PC-3 (cell line): ENCODE data around the gene PPIF.

Experiments
- EZH2 ChIP-seq: fragments of 300-600 bp; sonication (generic); IDR thresholded peaks from one replicate; pipeline ENCODE4 v1.6.1; 2017; ENCODE audit warnings: antibody characterized with exemption, mild to moderate bottlenecking, low read length; ENCODE audit not compliant: unreplicated experiment
- EZH2phosphoT487 ChIP-seq: fragments of 300-600 bp; sonication (generic); IDR thresholded peaks from 2 replicates; pipeline ENCODE4 v1.6.1; 2018; ENCODE audit warnings: mild to moderate bottlenecking, antibody characterized with exemption, low read length, borderline replicate concordance
- TF ChIP-seq, protein P1 (sequence below): fragments of 300-600 bp; sonication (generic); conservative IDR thresholded peaks from 2 replicates; pipeline ENCODE4 v1.5.1; 2017; ENCODE audit warnings: antibody characterized with exemption, low read depth, mild to moderate bottlenecking, low read length

DNA sequence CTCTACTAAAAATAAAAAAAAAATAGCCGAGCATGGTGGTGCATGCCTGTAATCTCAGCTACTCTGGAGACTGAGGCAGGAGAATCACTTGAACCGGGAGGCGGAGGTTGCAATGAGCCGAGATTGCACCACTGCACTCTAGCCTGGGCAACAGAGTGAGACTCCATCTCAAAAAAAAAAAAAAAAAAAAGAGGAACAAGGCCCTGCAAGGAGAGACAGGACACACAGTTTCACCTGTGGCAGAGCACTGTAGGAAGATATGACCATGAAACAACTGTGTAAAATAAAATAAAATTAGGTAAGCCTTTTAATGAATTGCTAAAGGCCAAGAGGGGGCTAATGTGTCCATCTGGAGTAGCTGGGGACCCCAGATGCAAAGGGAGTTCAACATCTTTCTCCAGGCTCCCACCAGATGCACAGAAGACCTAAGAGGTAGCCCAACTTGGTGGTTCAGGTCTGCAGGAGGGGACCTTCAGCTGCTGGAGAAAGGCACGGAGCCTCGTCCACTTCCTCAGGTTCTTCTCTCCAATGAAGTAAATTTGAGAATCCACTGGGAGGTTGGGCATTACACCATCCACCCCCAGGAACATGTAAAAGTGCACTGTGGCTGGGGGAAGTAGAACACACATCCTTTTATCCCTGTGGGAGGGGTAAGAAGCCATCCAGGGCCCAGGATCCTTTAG is 12.7 kb downstream of the PPIF start:
- TF ChIP-seq, protein P1, sequence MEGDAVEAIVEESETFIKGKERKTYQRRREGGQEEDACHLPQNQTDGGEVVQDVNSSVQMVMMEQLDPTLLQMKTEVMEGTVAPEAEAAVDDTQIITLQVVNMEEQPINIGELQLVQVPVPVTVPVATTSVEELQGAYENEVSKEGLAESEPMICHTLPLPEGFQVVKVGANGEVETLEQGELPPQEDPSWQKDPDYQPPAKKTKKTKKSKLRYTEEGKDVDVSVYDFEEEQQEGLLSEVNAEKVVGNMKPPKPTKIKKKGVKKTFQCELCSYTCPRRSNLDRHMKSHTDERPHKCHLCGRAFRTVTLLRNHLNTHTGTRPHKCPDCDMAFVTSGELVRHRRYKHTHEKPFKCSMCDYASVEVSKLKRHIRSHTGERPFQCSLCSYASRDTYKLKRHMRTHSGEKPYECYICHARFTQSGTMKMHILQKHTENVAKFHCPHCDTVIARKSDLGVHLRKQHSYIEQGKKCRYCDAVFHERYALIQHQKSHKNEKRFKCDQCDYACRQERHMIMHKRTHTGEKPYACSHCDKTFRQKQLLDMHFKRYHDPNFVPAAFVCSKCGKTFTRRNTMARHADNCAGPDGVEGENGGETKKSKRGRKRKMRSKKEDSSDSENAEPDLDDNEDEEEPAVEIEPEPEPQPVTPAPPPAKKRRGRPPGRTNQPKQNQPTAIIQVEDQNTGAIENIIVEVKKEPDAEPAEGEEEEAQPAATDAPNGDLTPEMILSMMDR = no peak
- TF ChIP-seq EZH2 (no peak), EZH2phosphoT487 (no peak)
